WTC11 (cell line): ENCODE results near the gene FNDC3B.

ENCODE experiments used
- FOXK1 ChIP-seq: sonication (generic); formaldehyde crosslinking; IDR thresholded peaks from 2 replicates; pipeline ENCODE4 v1.8.0; 2022; ENCODE audit warnings: mild to moderate bottlenecking, moderate library complexity, missing genetic modification reagents
- FOXP4 ChIP-seq: sonication (generic); formaldehyde crosslinking; IDR thresholded peaks from 2 replicates; pipeline ENCODE4 v1.8.0; 2022; ENCODE audit warnings: mild to moderate bottlenecking, missing genetic modification reagents
- IRF2 ChIP-seq: sonication (generic); formaldehyde crosslinking; IDR thresholded peaks from 2 replicates; pipeline ENCODE4 v1.8.0; 2022; ENCODE audit warnings: low read depth, missing genetic modification reagents, borderline replicate concordance
- NR3C1 ChIP-seq: sonication (generic); formaldehyde crosslinking; conservative IDR thresholded peaks from 2 replicates; pipeline ENCODE4 v1.8.1; 2023; ENCODE audit warnings: low read depth, mild to moderate bottlenecking, missing genetic modification reagents
- TEAD1 ChIP-seq: sonication (generic); formaldehyde crosslinking; IDR thresholded peaks from 2 replicates; pipeline ENCODE4 v1.8.0; 2022; ENCODE audit warnings: mild to moderate bottlenecking, missing genetic modification reagents
- ZNF121 ChIP-seq: sonication (generic); formaldehyde crosslinking; IDR thresholded peaks from 2 replicates; pipeline ENCODE4 v1.8.0; 2023; ENCODE audit warnings: missing genetic modification reagents
- ZNF317 ChIP-seq: sonication (generic); formaldehyde crosslinking; IDR thresholded peaks from 2 replicates; pipeline ENCODE4 v1.8.1; 2023; ENCODE audit warnings: low read depth, mild to moderate bottlenecking, moderate library complexity, missing genetic modification reagents, borderline replicate concordance
- TF ChIP-seq, protein P1 (sequence below): fragments of 200-600 bp; IDR thresholded peaks from 2 replicates; pipeline ENCODE4 v1.8.0; 2022; ENCODE audit warnings: antibody characterized with exemption
- TF ChIP-seq, protein P2 (sequence below): sonication (generic); formaldehyde crosslinking; IDR thresholded peaks from 2 replicates; pipeline ENCODE4 v1.8.1; 2023; ENCODE audit warnings: mild to moderate bottlenecking, missing genetic modification reagents

DNA sequence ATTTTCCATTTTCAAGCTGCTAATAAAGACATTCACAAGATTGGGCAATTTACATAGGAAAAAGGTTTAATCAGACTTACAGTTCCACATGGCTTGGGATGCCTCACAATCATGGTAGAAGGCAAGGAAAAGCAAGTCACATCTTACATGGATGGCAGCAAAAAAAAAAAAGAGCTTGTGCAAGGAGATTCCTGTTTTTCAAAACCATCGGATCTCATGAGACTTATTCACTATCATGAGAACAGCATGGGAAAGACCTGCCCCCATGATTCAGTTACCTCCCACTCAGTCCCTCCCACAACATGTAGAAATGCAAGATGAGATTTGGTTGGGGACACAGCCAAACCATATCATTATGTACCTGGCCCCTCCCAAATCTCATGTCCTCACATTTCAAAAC, 202.0 kb downstream of the FNDC3B start:
- TF ChIP-seq, protein P1, sequence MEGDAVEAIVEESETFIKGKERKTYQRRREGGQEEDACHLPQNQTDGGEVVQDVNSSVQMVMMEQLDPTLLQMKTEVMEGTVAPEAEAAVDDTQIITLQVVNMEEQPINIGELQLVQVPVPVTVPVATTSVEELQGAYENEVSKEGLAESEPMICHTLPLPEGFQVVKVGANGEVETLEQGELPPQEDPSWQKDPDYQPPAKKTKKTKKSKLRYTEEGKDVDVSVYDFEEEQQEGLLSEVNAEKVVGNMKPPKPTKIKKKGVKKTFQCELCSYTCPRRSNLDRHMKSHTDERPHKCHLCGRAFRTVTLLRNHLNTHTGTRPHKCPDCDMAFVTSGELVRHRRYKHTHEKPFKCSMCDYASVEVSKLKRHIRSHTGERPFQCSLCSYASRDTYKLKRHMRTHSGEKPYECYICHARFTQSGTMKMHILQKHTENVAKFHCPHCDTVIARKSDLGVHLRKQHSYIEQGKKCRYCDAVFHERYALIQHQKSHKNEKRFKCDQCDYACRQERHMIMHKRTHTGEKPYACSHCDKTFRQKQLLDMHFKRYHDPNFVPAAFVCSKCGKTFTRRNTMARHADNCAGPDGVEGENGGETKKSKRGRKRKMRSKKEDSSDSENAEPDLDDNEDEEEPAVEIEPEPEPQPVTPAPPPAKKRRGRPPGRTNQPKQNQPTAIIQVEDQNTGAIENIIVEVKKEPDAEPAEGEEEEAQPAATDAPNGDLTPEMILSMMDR, result no peak
- TF ChIP-seq NR3C1 (CRISPR knock-in tag) (no peak), IRF2 (no peak), TEAD1 (no peak), FOXP4 (no peak), ZNF121 (CRISPR knock-in tag) (no peak), FOXK1 (CRISPR knock-in tag) (no peak), ZNF317 (CRISPR knock-in tag) (no peak)
- TF ChIP-seq, protein P2, sequence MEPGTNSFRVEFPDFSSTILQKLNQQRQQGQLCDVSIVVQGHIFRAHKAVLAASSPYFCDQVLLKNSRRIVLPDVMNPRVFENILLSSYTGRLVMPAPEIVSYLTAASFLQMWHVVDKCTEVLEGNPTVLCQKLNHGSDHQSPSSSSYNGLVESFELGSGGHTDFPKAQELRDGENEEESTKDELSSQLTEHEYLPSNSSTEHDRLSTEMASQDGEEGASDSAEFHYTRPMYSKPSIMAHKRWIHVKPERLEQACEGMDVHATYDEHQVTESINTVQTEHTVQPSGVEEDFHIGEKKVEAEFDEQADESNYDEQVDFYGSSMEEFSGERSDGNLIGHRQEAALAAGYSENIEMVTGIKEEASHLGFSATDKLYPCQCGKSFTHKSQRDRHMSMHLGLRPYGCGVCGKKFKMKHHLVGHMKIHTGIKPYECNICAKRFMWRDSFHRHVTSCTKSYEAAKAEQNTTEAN (CRISPR knock-in tag), result no peak
